ENCODE results near the gene BANP.
"Not testable (repeated sequence)": the region's sequence is repeated elsewhere in the genome, so short reads cannot be mapped to it uniquely, and the experiment has no call there.

Gene BANP

GRCh38 chr16:88120812-88121211, 169.6 kb downstream of the BANP start:
- no peak for TF ChIP-seq CTCF (IDR thresholded peaks at IDR 0.05; ENCODE audit: low read depth, low read length)
- Histone ChIP-seq H3K36me3 (no peaks in the 10 kb centered on the region), H3K27me3 (ENCODE audit: insufficient read depth, low read depth, severe bottlenecking) (no peaks in the 10 kb centered on the region), H3K9me3 (ENCODE audit: severe bottlenecking) (no peaks in the 10 kb centered on the region), H3K4me3 (ENCODE audit: low read depth, low read length) (no peak overlapping the region), H3K27ac (no peak overlapping the region)
- DNase-seq, result no peak

GRCh38 chr16:88121391-88121790, 170.2 kb downstream of the BANP start:
- DNase-seq; H3K4me3 ChIP-seq (ENCODE audit: low read depth, low read length); H3K27ac ChIP-seq; H3K9me3 ChIP-seq (ENCODE audit: severe bottlenecking); H3K36me3 ChIP-seq; H3K27me3 ChIP-seq (ENCODE audit: insufficient read depth, low read depth, severe bottlenecking): not testable (repeated sequence)

- no peak for TF ChIP-seq CTCF (IDR thresholded peaks at IDR 0.05; ENCODE audit: low read depth, low read length)
- H3K36me3 ChIP-seq, result no peaks in the 10 kb centered on the region
These were observed 170.8 kb downstream of the BANP start for GRCh38 chr16:88121886-88122580.

More at GRCh38 chr16:88121886-88122580, 170.8 kb downstream of the BANP start:
- Histone ChIP-seq H3K9me3 (ENCODE audit: severe bottlenecking) (no peaks in the 10 kb centered on the region), H3K27me3 (ENCODE audit: insufficient read depth, low read depth, severe bottlenecking) (no peaks in the 10 kb centered on the region), H3K4me3 (ENCODE audit: low read depth, low read length) (no peak overlapping the region), H3K27ac (no peak overlapping the region)
- DNase-seq, result no peak
